ENCODE measurements around the gene PAWR. TPM values are rescaled to one million over a fixed set of nuclear protein-coding genes. Genes with fewer than 3 reads are reported as not detected.

Gene PAWR
- polyA plus RNA-seq, 6 donors from 2014 or later: 15.8 to 29.9 (median 20.3) TPM

DNA sequence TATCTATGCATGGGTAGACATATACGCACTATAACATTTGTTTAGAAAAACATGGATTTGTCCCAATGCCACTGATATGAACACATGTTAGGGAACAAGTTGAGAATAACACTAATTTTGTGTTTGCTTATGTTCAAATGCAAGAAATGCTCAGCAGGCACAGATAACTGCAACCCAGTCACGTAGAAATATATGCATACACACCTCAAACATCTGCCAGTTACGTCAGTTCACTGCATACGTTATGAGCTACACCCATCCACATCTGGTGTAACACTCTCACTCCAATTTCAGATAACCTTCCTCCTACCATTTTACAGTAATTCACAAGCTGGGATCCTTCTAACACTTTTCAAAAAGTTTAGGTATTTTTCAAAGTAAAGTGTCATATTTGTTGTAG, 10.7 kb downstream of the PAWR start:
- ATAC-seq (ENCODE audit: low read depth in 2 of 2): no peak
- Mint-ChIP-seq H3K36me3 (no peaks in the 10 kb centered on the region), H3K4me3 (no peak overlapping the region), H3K9me3 (no peaks in the 10 kb centered on the region), H3K27ac (peak overlapping the region in 2 of 6 donors; percentile 10 to 45), H3K4me1 (peaks cover 42 to 57% (median 51%) of the 10 kb centered on the region in 3 donors), H3K27me3 (no peaks in the 10 kb centered on the region)
- no peak for DNase-seq

DNA sequence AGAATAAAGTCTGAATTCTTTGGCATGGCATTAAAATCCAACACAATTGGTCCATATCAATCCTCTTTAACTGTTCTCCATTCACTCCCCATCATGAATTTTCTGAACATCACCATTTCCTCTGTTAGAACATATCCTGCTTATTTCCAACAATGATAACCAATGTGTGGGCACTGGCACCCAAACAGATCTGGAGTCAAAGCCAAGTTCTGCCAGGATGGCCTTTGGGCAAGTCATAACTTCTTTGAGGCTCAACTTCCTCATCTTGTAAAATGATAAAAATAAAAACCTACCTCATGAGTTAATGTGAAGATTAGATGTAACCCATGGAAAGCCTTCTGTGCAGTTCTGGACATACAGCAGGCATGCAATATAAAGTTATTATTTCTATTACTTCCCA, 12.5 kb downstream of the PAWR start:
- no peaks in the 10 kb centered on the region for H3K27me3 Mint-ChIP-seq
- peak overlapping the region in 1 of 6 donors; percentile 17 for H3K27ac Mint-ChIP-seq
- H3K9me3 Mint-ChIP-seq: no peaks in the 10 kb centered on the region
- H3K36me3 Mint-ChIP-seq: no peaks in the 10 kb centered on the region
- DNase-seq (no peak), ATAC-seq (ENCODE audit: low read depth in 2 of 2) (no peak)
- H3K4me1 Mint-ChIP-seq: peaks cover 52 to 70% (median 60%) of the 10 kb centered on the region in 3 donors
- peak overlapping the region in 1 of 8 donors; percentile 50 for H3K4me3 Mint-ChIP-seq

DNA sequence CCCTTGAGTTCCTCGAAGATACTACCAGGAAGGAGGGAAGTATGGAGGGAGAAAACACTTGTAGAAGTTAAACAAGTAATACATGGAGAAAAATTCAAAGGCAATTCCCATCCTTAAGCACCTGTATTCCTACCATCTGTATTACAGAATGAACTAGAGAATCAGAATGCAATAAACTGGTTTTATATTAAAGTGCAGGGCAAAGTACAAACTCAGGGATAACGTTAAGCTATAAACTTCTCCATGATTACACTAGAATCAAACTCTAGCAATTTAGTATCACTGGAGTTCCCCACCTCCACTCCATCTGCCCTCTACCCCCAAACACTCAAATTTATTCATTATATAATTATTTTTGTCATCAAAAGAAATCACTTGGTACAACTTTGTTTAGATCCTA, 13.1 kb downstream of the PAWR start:
- Mint-ChIP-seq H3K27me3 (no peaks in the 10 kb centered on the region), H3K4me1 (peaks cover 54 to 75% (median 66%) of the 10 kb centered on the region in 3 donors), H3K36me3 (no peaks in the 10 kb centered on the region), H3K4me3 (no peak overlapping the region), H3K27ac (no peak overlapping the region), H3K9me3 (no peaks in the 10 kb centered on the region)
- no peak for ATAC-seq (ENCODE audit: low read depth in 2 of 2)
- DNase-seq: no peak

DNA sequence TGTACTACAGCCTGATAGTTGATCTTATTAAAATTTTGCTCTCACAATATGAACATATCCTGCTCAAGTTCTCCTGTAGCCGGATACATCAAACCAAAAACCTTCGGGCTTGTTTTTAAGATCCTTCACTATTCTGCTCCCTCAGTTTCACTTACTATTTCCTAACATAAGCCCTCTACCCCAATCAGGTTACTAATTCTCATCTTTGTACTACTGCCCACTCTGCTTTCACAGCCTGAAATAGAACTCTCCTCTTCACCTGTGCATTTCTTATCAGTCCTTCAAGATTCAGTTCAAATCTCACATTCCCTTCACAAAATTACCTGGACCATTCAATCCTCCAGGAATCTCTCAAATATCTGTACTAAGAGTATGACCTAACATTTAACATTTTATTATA, 14.2 kb downstream of the PAWR start:
- peaks cover 0 to 2% (median 0%) of the 10 kb centered on the region in 7 donors for H3K9me3 Mint-ChIP-seq
- no peak for ATAC-seq (ENCODE audit: low read depth in 2 of 2)
- H3K4me3 Mint-ChIP-seq: no peak overlapping the region
- peaks cover 54 to 74% (median 65%) of the 10 kb centered on the region in 3 donors for H3K4me1 Mint-ChIP-seq
- H3K36me3 Mint-ChIP-seq: no peaks in the 10 kb centered on the region
- H3K27ac Mint-ChIP-seq: peak overlapping the region in 2 of 6 donors; percentile 28 to 46
- no peak for DNase-seq
- no peaks in the 10 kb centered on the region for H3K27me3 Mint-ChIP-seq

DNA sequence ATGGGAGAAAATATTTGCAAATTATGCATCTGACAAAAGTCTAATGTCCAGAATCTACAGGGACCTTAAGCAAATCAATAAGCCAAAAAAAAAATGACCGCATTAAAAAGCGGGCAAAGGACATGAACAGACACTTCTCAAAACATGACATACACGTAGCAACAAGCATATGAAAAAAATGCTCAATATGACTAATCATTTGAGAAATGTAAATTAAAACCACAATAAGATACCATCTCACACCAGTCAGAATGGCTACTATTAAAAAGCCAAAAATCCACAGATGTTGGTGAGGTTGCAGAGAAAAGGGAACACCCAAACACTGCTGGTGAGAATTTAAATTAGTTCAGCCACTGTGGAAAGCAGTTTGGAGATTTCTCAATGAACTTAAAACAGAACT, 16.1 kb downstream of the PAWR start:
- H3K4me3 Mint-ChIP-seq: no peak overlapping the region
- no peak for ATAC-seq (ENCODE audit: low read depth in 2 of 2)

DNA sequence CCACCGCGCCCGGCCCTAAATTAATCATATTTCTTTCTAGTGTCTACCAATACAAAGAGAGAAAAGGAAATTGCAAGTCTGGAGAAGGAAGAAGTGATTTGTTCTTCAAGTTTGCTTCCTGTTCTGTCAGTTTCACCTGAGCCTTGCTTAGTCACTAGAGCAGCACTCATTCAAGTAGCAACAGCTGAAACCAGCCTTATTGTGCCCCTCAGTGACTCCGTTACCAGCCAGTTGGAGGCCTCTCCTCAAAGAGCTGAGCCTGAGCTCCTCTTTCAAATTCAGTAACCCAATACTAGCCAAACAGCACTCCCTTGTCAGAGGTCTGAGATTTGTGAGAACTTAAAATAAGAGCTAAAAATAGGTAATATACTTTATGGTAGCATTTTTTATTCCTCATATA, 17.4 kb downstream of the PAWR start:
- Mint-ChIP-seq H3K27me3 (no peaks in the 10 kb centered on the region), H3K4me3 (peak overlapping the region in 5 of 8 donors; percentile 20 to 66 (median 25)), H3K4me1 (peaks cover 35 to 47% (median 44%) of the 10 kb centered on the region in 3 donors), H3K9me3 (peaks cover 0 to 2% (median 0%) of the 10 kb centered on the region in 7 donors), H3K27ac (peak overlapping the region in 5 of 6 donors; percentile 32 to 92 (median 73)), H3K36me3 (no peaks in the 10 kb centered on the region)
- ATAC-seq (ENCODE audit: low read depth in 2 of 2) (peak; percentile 96 to 98), DNase-seq (peak; percentile 29)

More for the DNA sequence above, 16.1 kb downstream of the PAWR start:
- H3K27me3 Mint-ChIP-seq: no peaks in the 10 kb centered on the region
- peak overlapping the region in 2 of 6 donors; percentile 36 to 48 for H3K27ac Mint-ChIP-seq
- peaks cover 41 to 56% (median 51%) of the 10 kb centered on the region in 3 donors for H3K4me1 Mint-ChIP-seq
- DNase-seq: no peak
- H3K36me3 Mint-ChIP-seq: no peaks in the 10 kb centered on the region
- peaks cover 0 to 2% (median 0%) of the 10 kb centered on the region in 7 donors for H3K9me3 Mint-ChIP-seq

DNA sequence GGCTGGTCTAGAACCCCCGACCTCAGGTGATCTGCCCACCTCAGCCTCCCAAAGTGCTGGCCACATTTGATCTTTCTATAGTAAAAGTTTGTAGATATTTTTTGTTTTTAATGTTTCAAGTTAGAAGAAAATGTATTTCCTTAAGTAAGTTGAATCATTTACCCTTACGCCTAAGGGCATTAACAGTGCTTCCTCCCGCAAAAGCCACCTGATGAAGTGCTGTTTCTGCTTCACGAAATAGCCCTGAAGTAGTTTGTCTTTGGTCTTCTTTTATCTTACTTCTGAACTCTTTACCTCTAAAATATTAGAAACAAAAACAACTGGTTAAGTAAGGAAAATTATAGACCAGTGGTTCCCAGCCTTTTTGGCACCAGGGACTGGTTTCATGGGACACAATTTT, 22.7 kb downstream of the PAWR start:
- no peak for ATAC-seq (ENCODE audit: low read depth in 2 of 2)
- H3K36me3 Mint-ChIP-seq: no peaks in the 10 kb centered on the region
- no peaks in the 10 kb centered on the region for H3K27me3 Mint-ChIP-seq
- DNase-seq: no peak
- no peak overlapping the region for H3K4me3 Mint-ChIP-seq
- H3K9me3 Mint-ChIP-seq: peaks cover 0 to 2% (median 0%) of the 10 kb centered on the region in 7 donors
- peaks cover 34 to 50% (median 36%) of the 10 kb centered on the region in 3 donors for H3K4me1 Mint-ChIP-seq
- H3K27ac Mint-ChIP-seq: peak overlapping the region in 2 of 6 donors; percentile 54 to 79

DNA sequence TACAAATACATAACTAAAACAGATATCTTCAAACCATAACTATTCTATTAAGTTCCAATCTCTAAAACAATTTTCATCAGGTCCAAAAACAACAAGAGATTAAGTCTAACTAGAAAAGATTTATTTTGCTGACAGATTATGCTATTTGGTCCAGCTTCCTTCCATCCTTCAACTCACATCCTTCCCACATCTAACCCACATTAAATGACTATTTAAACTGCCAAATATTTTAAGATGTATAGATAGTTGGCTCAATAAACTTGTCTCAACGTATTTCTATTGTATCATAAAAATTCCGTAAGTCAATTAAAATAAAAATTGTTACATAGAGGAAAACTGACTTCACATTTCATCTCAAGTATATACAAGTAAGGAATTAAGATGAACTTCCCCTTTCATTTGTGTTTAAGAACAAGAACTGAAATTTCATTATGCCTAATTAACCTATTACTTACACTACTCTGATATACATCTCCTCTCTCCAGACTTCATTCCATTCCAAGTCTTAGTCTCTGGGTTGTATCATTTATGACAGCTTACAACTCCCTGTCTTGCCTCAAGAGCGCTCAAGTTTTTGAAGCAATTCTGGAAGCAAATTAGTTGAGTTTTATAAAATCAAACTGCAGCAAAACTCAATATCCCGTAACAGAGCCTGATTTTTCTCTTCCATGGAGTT, 25.4 kb downstream of the PAWR start:
- DNase-seq: no peak
- Mint-ChIP-seq H3K27me3 (no peaks in the 10 kb centered on the region), H3K27ac (peak overlapping the region in 3 of 6 donors; percentile 35 to 94 (median 82)), H3K9me3 (no peaks in the 10 kb centered on the region), H3K4me1 (peaks cover 30 to 51% (median 40%) of the 10 kb centered on the region in 3 donors), H3K36me3 (no peaks in the 10 kb centered on the region), H3K4me3 (no peak overlapping the region)
- peak; percentile 43 to 61 for ATAC-seq (ENCODE audit: low read depth in 2 of 2)

DNA sequence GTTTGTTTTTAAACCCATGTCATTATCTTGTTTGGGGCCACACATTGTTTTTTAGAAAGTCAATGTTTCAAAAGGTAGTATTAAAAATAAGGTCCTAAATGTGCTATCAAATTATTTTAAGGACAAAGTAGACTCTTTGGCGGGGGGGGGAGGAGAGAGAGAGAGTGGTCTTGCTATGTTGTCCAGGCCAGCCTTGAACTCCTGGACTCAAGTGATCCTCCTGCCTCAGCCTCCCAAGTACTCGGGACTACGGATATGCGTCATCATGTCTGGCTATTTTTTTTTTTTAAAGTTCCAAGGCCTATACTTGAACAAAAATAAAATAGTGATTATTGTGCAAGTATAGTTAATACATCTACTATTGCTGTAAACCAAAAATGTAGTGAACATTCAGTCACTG, 26.2 kb downstream of the PAWR start:
- H3K9me3 Mint-ChIP-seq: no peaks in the 10 kb centered on the region
- H3K27ac Mint-ChIP-seq: peak overlapping the region in 1 of 6 donors; percentile 35
- DNase-seq (no peak), ATAC-seq (ENCODE audit: low read depth in 2 of 2) (no peak)
- peaks cover 36 to 58% (median 44%) of the 10 kb centered on the region in 3 donors for H3K4me1 Mint-ChIP-seq
- no peaks in the 10 kb centered on the region for H3K27me3 Mint-ChIP-seq
- H3K36me3 Mint-ChIP-seq: no peaks in the 10 kb centered on the region
- H3K4me3 Mint-ChIP-seq: no peak overlapping the region

DNA sequence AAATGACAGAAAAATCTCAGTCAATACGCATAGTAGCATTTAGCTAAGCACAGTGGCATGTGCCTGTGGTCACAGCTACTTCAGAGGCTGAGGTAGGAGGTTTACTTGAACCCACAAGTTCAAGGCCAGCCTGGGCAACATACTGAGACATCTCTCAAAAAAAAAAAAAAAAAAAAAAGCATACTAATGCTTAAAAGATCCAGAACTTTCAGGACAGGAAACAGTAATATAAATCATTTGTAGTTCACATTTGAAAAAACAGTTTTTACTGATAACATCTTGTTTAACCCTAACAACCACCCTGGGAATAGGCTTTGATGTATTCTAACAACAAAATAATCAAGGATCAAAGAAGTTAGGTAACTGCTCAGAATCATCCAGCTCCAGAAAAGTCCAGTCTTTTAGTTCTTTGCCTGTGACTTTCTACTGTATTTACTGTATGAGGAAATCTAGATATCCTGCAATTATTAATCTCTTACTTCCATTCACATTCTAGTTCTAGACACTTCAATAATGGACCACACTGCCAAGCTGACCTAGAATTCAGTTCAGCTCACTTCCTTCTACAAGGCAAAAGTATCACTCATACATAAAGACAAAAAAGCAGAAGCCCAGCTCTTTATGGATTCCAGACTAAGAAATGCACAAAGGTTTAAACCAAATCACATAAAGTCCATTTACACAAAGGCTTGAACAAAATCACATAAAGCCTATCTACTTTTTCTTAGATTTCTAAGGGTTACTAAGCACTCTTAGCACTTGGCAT, 28.5 kb downstream of the PAWR start:
- no peak overlapping the region for H3K27ac Mint-ChIP-seq

DNA sequence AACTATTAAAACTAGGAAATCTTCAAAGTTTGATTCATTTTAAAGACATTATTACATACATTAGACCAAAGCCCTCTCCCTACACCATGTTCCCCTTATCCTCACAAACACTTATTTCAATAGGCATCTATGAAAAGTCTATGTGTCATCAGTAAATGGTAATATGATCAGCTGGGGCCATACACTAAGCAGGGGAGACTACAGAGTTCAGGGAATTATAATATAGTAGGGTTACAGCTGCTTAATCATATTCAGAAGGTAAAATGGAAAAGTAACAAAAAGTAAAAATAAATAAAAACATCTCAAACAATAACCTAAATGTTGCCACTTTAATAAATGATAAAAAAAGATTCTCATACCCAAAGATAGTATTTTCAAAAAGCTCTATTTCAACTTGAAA, 29.1 kb downstream of the PAWR start:
- Mint-ChIP-seq H3K27ac (no peak overlapping the region), H3K9me3 (peaks cover 0 to 2% (median 0%) of the 10 kb centered on the region in 7 donors), H3K36me3 (no peaks in the 10 kb centered on the region), H3K27me3 (no peaks in the 10 kb centered on the region), H3K4me3 (no peak overlapping the region), H3K4me1 (peaks cover 32 to 50% (median 37%) of the 10 kb centered on the region in 3 donors)
- ATAC-seq (ENCODE audit: low read depth in 2 of 2): no peak
- no peak for DNase-seq

More for the DNA sequence above, 28.5 kb downstream of the PAWR start:
- ATAC-seq (ENCODE audit: low read depth in 2 of 2) (peak in 1 of 2 donors; percentile 39), DNase-seq (no peak)
- Mint-ChIP-seq H3K4me1 (peaks cover 31 to 51% (median 37%) of the 10 kb centered on the region in 3 donors), H3K36me3 (no peaks in the 10 kb centered on the region), H3K27me3 (no peaks in the 10 kb centered on the region), H3K9me3 (peaks cover 0 to 2% (median 0%) of the 10 kb centered on the region in 7 donors), H3K4me3 (no peak overlapping the region)

DNA sequence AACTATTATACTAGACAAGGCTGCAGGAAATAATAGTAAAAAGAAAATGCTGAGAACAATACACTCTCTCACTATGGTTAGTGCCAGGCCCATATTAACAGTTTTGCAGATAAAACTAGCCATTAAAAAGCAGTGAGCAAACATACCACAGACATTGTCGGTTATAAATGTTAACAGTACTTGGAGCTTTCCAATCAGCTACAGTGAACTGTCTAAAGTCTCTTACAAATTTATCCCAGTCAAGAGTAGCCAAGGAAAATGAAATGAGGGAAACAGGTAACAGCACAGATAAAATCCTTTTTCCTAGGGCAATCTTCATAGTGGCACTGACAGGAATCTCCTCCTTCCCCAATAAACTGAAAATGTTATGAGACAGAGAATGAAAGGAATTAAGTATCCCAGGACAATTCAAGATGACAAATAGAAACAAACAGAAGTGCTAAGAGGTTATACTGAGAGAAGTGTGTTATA, 30.8 kb downstream of the PAWR start:
- Mint-ChIP-seq H3K9me3 (peaks cover 0 to 2% (median 0%) of the 10 kb centered on the region in 7 donors), H3K36me3 (peaks cover 5 to 11% of the 10 kb centered on the region in 2 donors), H3K4me1 (peaks cover 28 to 40% (median 31%) of the 10 kb centered on the region in 3 donors), H3K27me3 (no peaks in the 10 kb centered on the region), H3K4me3 (no peak overlapping the region), H3K27ac (peak overlapping the region in 2 of 6 donors; percentile 3 to 53)
- no peak for DNase-seq
- ATAC-seq (ENCODE audit: low read depth in 2 of 2): no peak

DNA sequence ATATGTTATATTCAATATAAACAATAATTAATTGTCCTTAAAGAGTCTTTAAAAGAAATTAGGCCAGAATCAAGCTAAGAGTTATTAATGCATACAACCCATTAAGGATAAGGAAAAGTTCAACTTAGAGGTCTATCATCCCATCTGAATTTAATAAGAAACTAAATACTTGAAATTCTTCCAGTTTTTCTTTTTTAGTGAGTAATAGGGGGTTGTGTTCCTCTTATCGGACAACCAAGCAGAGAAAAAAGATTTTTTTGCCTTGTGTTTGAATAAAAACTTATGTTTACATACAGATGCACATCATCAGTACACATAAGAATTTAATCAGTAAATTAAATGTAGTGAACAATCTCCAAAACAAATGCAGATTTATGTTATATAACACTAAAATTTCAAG, 32.5 kb downstream of the PAWR start:
- peaks cover 0 to 5% (median 0%) of the 10 kb centered on the region in 7 donors for H3K9me3 Mint-ChIP-seq

More for the DNA sequence above, 32.5 kb downstream of the PAWR start:
- Mint-ChIP-seq H3K36me3 (peaks cover 8 to 11% of the 10 kb centered on the region in 2 donors), H3K27ac (no peak overlapping the region), H3K4me3 (no peak overlapping the region), H3K4me1 (peaks cover 24 to 36% (median 28%) of the 10 kb centered on the region in 3 donors), H3K27me3 (no peaks in the 10 kb centered on the region)
- ATAC-seq (ENCODE audit: low read depth in 2 of 2): no peak
- no peak for DNase-seq

All from naive B cell (primary cell).